Activated naive CD8-positive, alpha-beta T cell (primary cell): ENCODE results near the gene MCM3.

Experiments
- H3K27ac Mint-ChIP-seq: one replicate; pipeline ENCODE4 v1.8.0; 2021; ENCODE audit warnings: mixed read lengths
- H3K27me3 Mint-ChIP-seq: one replicate; pipeline ENCODE4 v1.8.0; 2021; ENCODE audit warnings: mixed read lengths
- H3K36me3 Mint-ChIP-seq: one replicate; pipeline ENCODE4 v1.8.0; 2021; ENCODE audit warnings: mixed read lengths
- H3K4me1 Mint-ChIP-seq: one replicate; pipeline ENCODE4 v1.8.0; 2021; ENCODE audit warnings: low read depth, mixed read lengths
- H3K4me3 Mint-ChIP-seq: one replicate; pipeline ENCODE4 v1.8.0; 2021; ENCODE audit warnings: mild to moderate bottlenecking, mixed read lengths
- H3K9me3 Mint-ChIP-seq: one replicate; pipeline ENCODE4 v1.8.0; 2021; ENCODE audit warnings: low read depth, mixed read lengths

The MCM3 gene

GRCh38 chr6:52245425-52245824, 39.1 kb downstream of the MCM3 start:
- Mint-ChIP-seq H3K27ac (no peak overlapping the region), H3K4me1 (peaks cover 8% of the 10 kb centered on the region), H3K27me3 (peaks cover 3% of the 10 kb centered on the region), H3K36me3 (no peaks in the 10 kb centered on the region), H3K9me3 (no peaks in the 10 kb centered on the region), H3K4me3 (no peak overlapping the region)

- no peaks in the 10 kb centered on the region for H3K9me3 Mint-ChIP-seq
- no peak within 1 kb of the TSS for H3K27ac Mint-ChIP-seq
- H3K4me3 Mint-ChIP-seq: no peak within 1 kb of the TSS
- H3K36me3 Mint-ChIP-seq: no peaks in the 10 kb centered on the region
- H3K4me1 Mint-ChIP-seq: peaks cover 6% of the 10 kb centered on the region
- peaks cover 3% of the 10 kb centered on the region for H3K27me3 Mint-ChIP-seq
Measured at GRCh38 chr6:52244400-52244799, 40.1 kb downstream of the MCM3 start, which contains the start of gene IL17F. Gene IL17F (minus strand): TSS chr6:52244500. CDS start chr6:52244429, 71 bp downstream.

- Mint-ChIP-seq H3K9me3 (no peaks in the 10 kb centered on the region), H3K27ac (no peak overlapping the region), H3K4me3 (no peak overlapping the region), H3K36me3 (no peaks in the 10 kb centered on the region), H3K4me1 (peaks cover 6% of the 10 kb centered on the region), H3K27me3 (no peaks in the 10 kb centered on the region)
Measured at GRCh38 chr6:52243282-52243893, 41.2 kb downstream of the MCM3 start.

GRCh38 chr6:52241819-52242218, 42.7 kb downstream of the MCM3 start:
- H3K27me3 Mint-ChIP-seq: no peaks in the 10 kb centered on the region
- H3K27ac Mint-ChIP-seq: no peak overlapping the region
- peaks cover 6% of the 10 kb centered on the region for H3K4me1 Mint-ChIP-seq
- H3K4me3 Mint-ChIP-seq: no peak overlapping the region
- no peaks in the 10 kb centered on the region for H3K36me3 Mint-ChIP-seq
- H3K9me3 Mint-ChIP-seq: no peaks in the 10 kb centered on the region

GRCh38 chr6:52233975-52234823, 50.3 kb downstream of the MCM3 start:
- peaks cover 3% of the 10 kb centered on the region for H3K27me3 Mint-ChIP-seq
- no peaks in the 10 kb centered on the region for H3K36me3 Mint-ChIP-seq
- H3K9me3 Mint-ChIP-seq: no peaks in the 10 kb centered on the region
- no peak overlapping the region for H3K4me3 Mint-ChIP-seq
- H3K4me1 Mint-ChIP-seq: peaks cover 2% of the 10 kb centered on the region
- no peak overlapping the region for H3K27ac Mint-ChIP-seq

- H3K36me3 Mint-ChIP-seq: no peaks in the 10 kb centered on the region
- peaks cover 3% of the 10 kb centered on the region for H3K27me3 Mint-ChIP-seq
- H3K9me3 Mint-ChIP-seq: no peaks in the 10 kb centered on the region
- H3K4me1 Mint-ChIP-seq: peaks cover 2% of the 10 kb centered on the region
- H3K27ac Mint-ChIP-seq: no peak overlapping the region
- no peak overlapping the region for H3K4me3 Mint-ChIP-seq
Measured at GRCh38 chr6:52233005-52233404, 51.5 kb downstream of the MCM3 start.

GRCh38 chr6:52231406-52232127, 53.0 kb downstream of the MCM3 start:
- Mint-ChIP-seq H3K36me3 (no peaks in the 10 kb centered on the region), H3K4me1 (peaks cover 12% of the 10 kb centered on the region), H3K9me3 (no peaks in the 10 kb centered on the region), H3K27me3 (peaks cover 3% of the 10 kb centered on the region), H3K27ac (no peak overlapping the region), H3K4me3 (no peak overlapping the region)

GRCh38 chr6:52230685-52231084, 53.9 kb downstream of the MCM3 start:
- Mint-ChIP-seq H3K9me3 (no peaks in the 10 kb centered on the region), H3K27me3 (peaks cover 2% of the 10 kb centered on the region), H3K4me1 (peaks cover 12% of the 10 kb centered on the region), H3K36me3 (no peaks in the 10 kb centered on the region), H3K27ac (no peak overlapping the region), H3K4me3 (no peak overlapping the region)

GRCh38 chr6:52227495-52227894, 57.0 kb downstream of the MCM3 start:
- peak overlapping the region; percentile 4 for H3K27ac Mint-ChIP-seq
- no peak overlapping the region for H3K4me3 Mint-ChIP-seq
- H3K36me3 Mint-ChIP-seq: no peaks in the 10 kb centered on the region
- H3K9me3 Mint-ChIP-seq: no peaks in the 10 kb centered on the region
- no peaks in the 10 kb centered on the region for H3K27me3 Mint-ChIP-seq
- peaks cover 13% of the 10 kb centered on the region for H3K4me1 Mint-ChIP-seq

- Mint-ChIP-seq H3K27me3 (no peaks in the 10 kb centered on the region), H3K4me3 (no peak overlapping the region), H3K36me3 (no peaks in the 10 kb centered on the region), H3K4me1 (peaks cover 9% of the 10 kb centered on the region), H3K9me3 (no peaks in the 10 kb centered on the region), H3K27ac (peak overlapping the region; percentile 13)
Measured at GRCh38 chr6:52221302-52221701, 63.2 kb downstream of the MCM3 start.

GRCh38 chr6:52217761-52218160, 66.8 kb downstream of the MCM3 start:
- Mint-ChIP-seq H3K36me3 (no peaks in the 10 kb centered on the region), H3K27ac (no peak overlapping the region), H3K9me3 (no peaks in the 10 kb centered on the region), H3K27me3 (no peaks in the 10 kb centered on the region), H3K4me3 (no peak overlapping the region), H3K4me1 (peaks cover 12% of the 10 kb centered on the region)

GRCh38 chr6:52216932-52217575, 67.5 kb downstream of the MCM3 start:
- no peak overlapping the region for H3K4me3 Mint-ChIP-seq
- H3K27ac Mint-ChIP-seq: no peak overlapping the region
- peaks cover 11% of the 10 kb centered on the region for H3K4me1 Mint-ChIP-seq
- no peaks in the 10 kb centered on the region for H3K9me3 Mint-ChIP-seq
- H3K36me3 Mint-ChIP-seq: no peaks in the 10 kb centered on the region
- H3K27me3 Mint-ChIP-seq: no peaks in the 10 kb centered on the region

GRCh38 chr6:52215787-52216186, 68.8 kb downstream of the MCM3 start:
- Mint-ChIP-seq H3K4me1 (peaks cover 3% of the 10 kb centered on the region), H3K9me3 (no peaks in the 10 kb centered on the region), H3K27ac (no peak overlapping the region), H3K27me3 (no peaks in the 10 kb centered on the region), H3K36me3 (no peaks in the 10 kb centered on the region), H3K4me3 (no peak overlapping the region)
